GM12878 (cell line): Measurements from ENCODE around the gene PSTPIP2. TPM values are rescaled to one million over a fixed set of nuclear protein-coding genes. Genes with fewer than 3 reads are reported as not detected.
A peak's percentile ranks its signal among the peaks of the same experiment; 100 is the strongest.

Experiments
- CHD1 ChIP-seq: IDR thresholded peaks from 2 replicates; pipeline ENCODE4 v1.6.1; 2012; ENCODE audit warnings: low read depth, low read length, improper control_type of control experiment
- CREB1 ChIP-seq: IDR thresholded peaks from 2 replicates; pipeline ENCODE4 v1.6.1; 2012; ENCODE audit warnings: low read depth, mild to moderate bottlenecking, inconsistent platforms
- DPF2 ChIP-seq: fragments of 450-650 bp; IDR thresholded peaks from 2 replicates; pipeline ENCODE4 v1.6.1; 2017; ENCODE audit warnings: mild to moderate bottlenecking
- EZH2 ChIP-seq: IDR thresholded peaks from 2 replicates; pipeline ENCODE4 v1.6.1; 2012; ENCODE audit warnings: low read depth, mild to moderate bottlenecking, control low read depth, inconsistent platforms, low read length, borderline replicate concordance; ENCODE audit not compliant: control insufficient read depth
- KDM1A ChIP-seq: fragments of 200-600 bp; sonication (generic); IDR thresholded peaks from 2 replicates; pipeline ENCODE4 v1.6.1; 2016; ENCODE audit warnings: borderline replicate concordance
- MEF2B ChIP-seq: fragments of 450-650 bp; IDR thresholded peaks from 2 replicates; pipeline ENCODE4 v1.6.1; 2018; ENCODE audit warnings: mild to moderate bottlenecking, moderate library complexity; ENCODE audit not compliant: partially characterized antibody, poor library complexity, severe bottlenecking
- MYC ChIP-seq: IDR thresholded peaks from 2 replicates; pipeline ENCODE4 v1.6.1; 2011; ENCODE audit warnings: mild to moderate bottlenecking, low read length, moderate library complexity, inconsistent platforms; ENCODE audit not compliant: insufficient read depth, insufficient replicate concordance, insufficient read length, severe bottlenecking
- NFIC ChIP-seq: IDR thresholded peaks from 2 replicates; pipeline ENCODE4 v1.6.1; 2012; ENCODE audit warnings: low read depth, mild to moderate bottlenecking, inconsistent platforms, low read length, moderate library complexity
- NFXL1 ChIP-seq: fragments of 450-650 bp; IDR thresholded peaks from 2 replicates; pipeline ENCODE4 v1.6.1; 2017; ENCODE audit warnings: antibody characterized with exemption, mild to moderate bottlenecking, borderline replicate concordance
- RELA ChIP-seq: fragments of 450-650 bp; IDR thresholded peaks from 2 replicates; pipeline ENCODE4 v1.8.0; 2014; ENCODE audit warnings: borderline replicate concordance; ENCODE audit not compliant: partially characterized antibody
- RUNX3 ChIP-seq: IDR thresholded peaks from 2 replicates; pipeline ENCODE4 v1.6.1; 2012; ENCODE audit warnings: low read length, inconsistent platforms
- STAT3 ChIP-seq: IDR thresholded peaks from 2 replicates; pipeline ENCODE4 v1.6.1; 2011; ENCODE audit warnings: low read depth, low read length, improper control_type of control experiment
- polyA plus RNA-seq, 11 experiments: library from polyadenylated mRNA; depleted of rRNA in 4 of 11; unstranded in 6 of 11; stranded (reverse) in 5 of 11; fragments of >200 nt; fragmentation: Nextera tagmentation in 4 of 11; fragmentation: Illumina TruSeq in 1 of 11; extraction: Ambion mirVana in 4 of 11; extraction: Trizol in 1 of 11; gene quantifications; 1 replicate in 1 of 11; 2 replicates in 10 of 11; pipeline versions ENCODE4 v1.2.1 to v1.2.3, GENCODE V29; 2011 to 2016; ENCODE audit warnings: inconsistent platforms in 2 of 11, missing spikeins in 2 of 11, low read depth in 1 of 11
- total RNA-seq, 4 experiments: library from RNA; depleted of rRNA in 3 of 4; stranded (reverse); fragments of >200 nt in 3 of 4; fragmentation: Illumina TruSeq in 1 of 4; extraction: Trizol in 1 of 4; gene quantifications; 2 replicates each; pipeline versions ENCODE4 v1.2.1 to v1.2.3, GENCODE V29; 2013 to 2021
- TF ChIP-seq, protein P1 (sequence below): IDR thresholded peaks from 2 replicates; pipeline ENCODE4 v1.6.1; 2012; ENCODE audit warnings: low read depth, low read length, improper control_type of control experiment
- TF ChIP-seq, protein P2 (sequence below): fragments of 450-650 bp; IDR thresholded peaks from 2 replicates; pipeline ENCODE4 v1.6.1; 2014; ENCODE audit warnings: mild to moderate bottlenecking
- TF ChIP-seq, protein P3 (sequence below): fragments of 450-650 bp; IDR thresholded peaks from 2 replicates; pipeline ENCODE4 v1.6.1; 2018; ENCODE audit warnings: borderline replicate concordance, mild to moderate bottlenecking; ENCODE audit not compliant: partially characterized antibody
- TF ChIP-seq, protein P4 (sequence below): IDR thresholded peaks from 2 replicates; pipeline ENCODE4 v1.6.1; 2011; ENCODE audit warnings: borderline replicate concordance, low read depth, mild to moderate bottlenecking, moderate library complexity, mixed read lengths, low read length; ENCODE audit not compliant: insufficient read depth; ENCODE audit errors: extremely low read length
- TF ChIP-seq, protein P5 (sequence below): fragments of 450-650 bp; IDR thresholded peaks from 2 replicates; pipeline ENCODE4 v1.6.1; 2017; ENCODE audit warnings: mild to moderate bottlenecking, moderate library complexity
- TF ChIP-seq, protein P6 (sequence below): IDR thresholded peaks from 2 replicates; pipeline ENCODE4 v1.6.1; 2011; ENCODE audit warnings: low read depth, mild to moderate bottlenecking, low read length, moderate library complexity, borderline replicate concordance; ENCODE audit errors: extremely low read depth

Gene PSTPIP2
- total and polyA plus RNA-seq, 10 of the 15 experiments (the other 5 are each of a cell fraction or from before 2014, with no cell fraction given): 0.69 to 38.4 (median 24.7) TPM

DNA sequence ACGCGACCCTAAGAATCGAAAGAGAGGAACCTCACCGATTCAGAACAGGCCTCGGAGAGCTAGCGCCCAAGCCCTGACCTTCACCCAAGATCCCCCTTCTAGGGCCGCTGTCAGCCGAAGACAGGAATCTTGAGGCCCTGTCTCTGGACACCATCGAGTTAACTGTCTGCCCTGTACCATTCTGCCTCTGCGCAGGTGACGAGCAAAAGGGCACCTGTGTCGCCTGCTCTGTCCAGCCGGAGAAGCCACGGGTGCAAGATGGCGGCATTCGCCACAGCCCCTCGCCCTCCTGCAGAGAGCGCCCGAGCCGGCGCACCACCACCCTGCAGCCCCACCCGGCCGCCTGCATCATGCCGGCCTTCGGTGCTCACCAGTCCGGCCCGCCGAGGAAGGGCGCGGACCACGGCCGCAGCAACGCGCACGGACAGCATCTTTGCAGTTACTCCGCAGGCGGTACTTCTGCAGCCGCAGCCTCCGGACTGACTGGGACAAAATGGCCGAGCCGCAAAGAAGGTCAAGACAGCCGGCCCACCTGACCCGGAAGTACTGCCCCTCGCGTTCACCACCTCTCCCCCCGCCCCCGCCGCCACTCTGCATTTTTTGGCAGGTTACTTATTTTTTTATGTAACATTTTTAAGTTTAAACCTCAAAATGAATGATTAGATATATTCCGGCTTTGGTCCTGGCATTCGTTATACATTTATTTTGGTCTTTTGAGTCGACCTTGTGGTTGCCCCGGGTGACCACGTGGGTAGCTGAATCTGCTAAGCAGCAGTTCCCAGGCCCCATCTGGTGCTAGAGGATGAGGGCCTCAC is 25.9 kb upstream of the PSTPIP2 start, which contains the start of gene ATP5F1A (continued):
- TF ChIP-seq, protein P1, sequence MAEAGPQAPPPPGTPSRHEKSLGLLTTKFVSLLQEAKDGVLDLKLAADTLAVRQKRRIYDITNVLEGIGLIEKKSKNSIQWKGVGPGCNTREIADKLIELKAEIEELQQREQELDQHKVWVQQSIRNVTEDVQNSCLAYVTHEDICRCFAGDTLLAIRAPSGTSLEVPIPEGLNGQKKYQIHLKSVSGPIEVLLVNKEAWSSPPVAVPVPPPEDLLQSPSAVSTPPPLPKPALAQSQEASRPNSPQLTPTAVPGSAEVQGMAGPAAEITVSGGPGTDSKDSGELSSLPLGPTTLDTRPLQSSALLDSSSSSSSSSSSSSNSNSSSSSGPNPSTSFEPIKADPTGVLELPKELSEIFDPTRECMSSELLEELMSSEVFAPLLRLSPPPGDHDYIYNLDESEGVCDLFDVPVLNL: no peak
- TF ChIP-seq STAT3 (no peak), CHD1 (0 out of 2 replicates have a peak, but pooled peaks have one; percentile 12), RELA (no peak), RUNX3 (peak; percentile 64), NFXL1 (no peak), KDM1A (no peak), NFIC (no peak), MYC (peak; percentile 67), DPF2 (no peak), MEF2B (no peak), EZH2 (no peak), CREB1 (0 out of 2 replicates have a peak, but pooled peaks have one; percentile 30)
- TF ChIP-seq, protein P2, sequence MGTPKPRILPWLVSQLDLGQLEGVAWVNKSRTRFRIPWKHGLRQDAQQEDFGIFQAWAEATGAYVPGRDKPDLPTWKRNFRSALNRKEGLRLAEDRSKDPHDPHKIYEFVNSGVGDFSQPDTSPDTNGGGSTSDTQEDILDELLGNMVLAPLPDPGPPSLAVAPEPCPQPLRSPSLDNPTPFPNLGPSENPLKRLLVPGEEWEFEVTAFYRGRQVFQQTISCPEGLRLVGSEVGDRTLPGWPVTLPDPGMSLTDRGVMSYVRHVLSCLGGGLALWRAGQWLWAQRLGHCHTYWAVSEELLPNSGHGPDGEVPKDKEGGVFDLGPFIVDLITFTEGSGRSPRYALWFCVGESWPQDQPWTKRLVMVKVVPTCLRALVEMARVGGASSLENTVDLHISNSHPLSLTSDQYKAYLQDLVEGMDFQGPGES: no peak
- TF ChIP-seq, protein P3, sequence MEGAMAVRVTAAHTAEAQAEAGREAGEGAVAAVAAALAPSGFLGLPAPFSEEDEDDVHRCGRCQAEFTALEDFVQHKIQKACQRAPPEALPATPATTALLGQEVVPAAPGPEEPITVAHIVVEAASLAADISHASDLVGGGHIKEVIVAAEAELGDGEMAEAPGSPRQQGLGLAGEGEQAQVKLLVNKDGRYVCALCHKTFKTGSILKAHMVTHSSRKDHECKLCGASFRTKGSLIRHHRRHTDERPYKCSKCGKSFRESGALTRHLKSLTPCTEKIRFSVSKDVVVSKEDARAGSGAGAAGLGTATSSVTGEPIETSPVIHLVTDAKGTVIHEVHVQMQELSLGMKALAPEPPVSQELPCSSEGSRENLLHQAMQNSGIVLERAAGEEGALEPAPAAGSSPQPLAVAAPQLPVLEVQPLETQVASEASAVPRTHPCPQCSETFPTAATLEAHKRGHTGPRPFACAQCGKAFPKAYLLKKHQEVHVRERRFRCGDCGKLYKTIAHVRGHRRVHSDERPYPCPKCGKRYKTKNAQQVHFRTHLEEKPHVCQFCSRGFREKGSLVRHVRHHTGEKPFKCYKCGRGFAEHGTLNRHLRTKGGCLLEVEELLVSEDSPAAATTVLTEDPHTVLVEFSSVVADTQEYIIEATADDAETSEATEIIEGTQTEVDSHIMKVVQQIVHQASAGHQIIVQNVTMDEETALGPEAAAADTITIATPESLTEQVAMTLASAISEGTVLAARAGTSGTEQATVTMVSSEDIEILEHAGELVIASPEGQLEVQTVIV: no peak
- TF ChIP-seq, protein P4, sequence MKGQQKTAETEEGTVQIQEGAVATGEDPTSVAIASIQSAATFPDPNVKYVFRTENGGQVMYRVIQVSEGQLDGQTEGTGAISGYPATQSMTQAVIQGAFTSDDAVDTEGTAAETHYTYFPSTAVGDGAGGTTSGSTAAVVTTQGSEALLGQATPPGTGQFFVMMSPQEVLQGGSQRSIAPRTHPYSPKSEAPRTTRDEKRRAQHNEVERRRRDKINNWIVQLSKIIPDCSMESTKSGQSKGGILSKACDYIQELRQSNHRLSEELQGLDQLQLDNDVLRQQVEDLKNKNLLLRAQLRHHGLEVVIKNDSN: peak; percentile 66
- TF ChIP-seq, protein P5, sequence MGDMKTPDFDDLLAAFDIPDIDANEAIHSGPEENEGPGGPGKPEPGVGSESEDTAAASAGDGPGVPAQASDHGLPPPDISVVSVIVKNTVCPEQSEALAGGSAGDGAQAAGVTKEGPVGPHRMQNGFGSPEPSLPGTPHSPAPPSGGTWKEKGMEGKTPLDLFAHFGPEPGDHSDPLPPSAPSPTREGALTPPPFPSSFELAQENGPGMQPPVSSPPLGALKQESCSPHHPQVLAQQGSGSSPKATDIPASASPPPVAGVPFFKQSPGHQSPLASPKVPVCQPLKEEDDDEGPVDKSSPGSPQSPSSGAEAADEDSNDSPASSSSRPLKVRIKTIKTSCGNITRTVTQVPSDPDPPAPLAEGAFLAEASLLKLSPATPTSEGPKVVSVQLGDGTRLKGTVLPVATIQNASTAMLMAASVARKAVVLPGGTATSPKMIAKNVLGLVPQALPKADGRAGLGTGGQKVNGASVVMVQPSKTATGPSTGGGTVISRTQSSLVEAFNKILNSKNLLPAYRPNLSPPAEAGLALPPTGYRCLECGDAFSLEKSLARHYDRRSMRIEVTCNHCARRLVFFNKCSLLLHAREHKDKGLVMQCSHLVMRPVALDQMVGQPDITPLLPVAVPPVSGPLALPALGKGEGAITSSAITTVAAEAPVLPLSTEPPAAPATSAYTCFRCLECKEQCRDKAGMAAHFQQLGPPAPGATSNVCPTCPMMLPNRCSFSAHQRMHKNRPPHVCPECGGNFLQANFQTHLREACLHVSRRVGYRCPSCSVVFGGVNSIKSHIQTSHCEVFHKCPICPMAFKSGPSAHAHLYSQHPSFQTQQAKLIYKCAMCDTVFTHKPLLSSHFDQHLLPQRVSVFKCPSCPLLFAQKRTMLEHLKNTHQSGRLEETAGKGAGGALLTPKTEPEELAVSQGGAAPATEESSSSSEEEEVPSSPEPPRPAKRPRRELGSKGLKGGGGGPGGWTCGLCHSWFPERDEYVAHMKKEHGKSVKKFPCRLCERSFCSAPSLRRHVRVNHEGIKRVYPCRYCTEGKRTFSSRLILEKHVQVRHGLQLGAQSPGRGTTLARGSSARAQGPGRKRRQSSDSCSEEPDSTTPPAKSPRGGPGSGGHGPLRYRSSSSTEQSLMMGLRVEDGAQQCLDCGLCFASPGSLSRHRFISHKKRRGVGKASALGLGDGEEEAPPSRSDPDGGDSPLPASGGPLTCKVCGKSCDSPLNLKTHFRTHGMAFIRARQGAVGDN: peak; percentile 90
- TF ChIP-seq, protein P6, sequence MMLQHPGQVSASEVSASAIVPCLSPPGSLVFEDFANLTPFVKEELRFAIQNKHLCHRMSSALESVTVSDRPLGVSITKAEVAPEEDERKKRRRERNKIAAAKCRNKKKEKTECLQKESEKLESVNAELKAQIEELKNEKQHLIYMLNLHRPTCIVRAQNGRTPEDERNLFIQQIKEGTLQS: peak; percentile 59; the same call in 1 of the 2 replicates
